Spleen (tissue), 7 donors: ENCODE results near the gene HSPB1.

ENCODE experiments used
- POLR2A ChIP-seq, 3 donors: fragments of 450-650 bp; IDR thresholded peaks; one replicate each; pipeline ENCODE4 v1.5.1; 2017; ENCODE audit warnings: antibody characterized with exemption in 3 of 3, mild to moderate bottlenecking in 1 of 3
- TF ChIP-seq, protein P1 (sequence below), 11 experiments: fragments of 200-600 bp in 7 of 11; fragments of 450-650 bp in 4 of 11; sonication (generic) in 4 of 11; IDR thresholded peaks in 8 of 11; conservative IDR thresholded peaks in 3 of 11; 1 replicate in 7 of 11; 2 replicates in 4 of 11; pipeline versions ENCODE4 v1.4.0 to v1.8.0; 2016 to 2021; ENCODE audit warnings: antibody characterized with exemption in 11 of 11, inconsistent platforms in 4 of 11, mild to moderate bottlenecking in 1 of 11
- donor health status: DM: no; HTN: no; CAD: no; lungs with moderate emphysema.
- donor health status: DM: no; HTN: no; CAD: no.
- donor health status: DM: no; HTN: no; CAD: no.

DNA sequence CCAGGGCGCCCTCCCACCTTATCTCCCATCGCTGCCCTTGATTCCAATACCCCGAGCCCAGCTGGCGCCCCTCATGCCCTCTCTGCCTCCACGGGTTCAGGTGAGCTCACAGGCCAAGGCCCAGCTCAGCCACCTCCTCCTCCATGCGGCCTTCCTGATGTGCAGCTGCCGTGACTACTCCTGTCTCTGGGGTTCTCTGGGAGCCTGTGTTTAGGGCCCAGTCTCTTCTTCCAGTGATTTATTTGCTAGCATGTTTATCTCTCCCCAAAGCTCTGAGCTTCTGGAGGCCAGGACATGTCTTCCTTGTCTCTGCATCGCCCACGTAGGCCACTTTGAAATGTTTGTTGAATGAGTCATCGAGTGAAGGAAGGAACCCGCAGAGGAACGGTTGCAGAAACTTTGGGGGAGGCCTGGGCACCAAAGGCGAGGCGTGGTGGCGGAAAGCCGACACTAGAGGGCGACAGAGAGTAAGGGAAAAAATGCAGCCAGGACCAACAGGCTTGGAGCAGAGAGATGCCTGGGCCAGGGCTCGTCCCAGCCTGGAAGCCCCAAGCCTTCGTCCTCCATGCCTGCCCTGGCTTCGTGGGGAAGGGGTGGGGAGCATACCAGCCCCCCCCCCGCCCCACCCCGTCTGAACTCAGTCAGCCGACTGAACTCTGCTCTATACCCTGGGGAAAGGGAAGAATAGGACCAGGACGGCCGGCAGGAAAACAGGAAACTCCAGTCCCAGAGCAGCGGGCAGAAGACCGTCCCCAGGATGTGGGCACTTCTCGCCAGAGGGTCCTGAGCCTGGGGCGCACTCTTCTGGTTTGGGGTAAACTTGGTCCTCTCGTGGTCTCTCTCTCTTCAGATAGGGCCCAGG, 10.9 kb upstream of the HSPB1 start:
- no peak for TF ChIP-seq POLR2A (IDR thresholded peaks at IDR 0.05)
- TF ChIP-seq, protein P1, sequence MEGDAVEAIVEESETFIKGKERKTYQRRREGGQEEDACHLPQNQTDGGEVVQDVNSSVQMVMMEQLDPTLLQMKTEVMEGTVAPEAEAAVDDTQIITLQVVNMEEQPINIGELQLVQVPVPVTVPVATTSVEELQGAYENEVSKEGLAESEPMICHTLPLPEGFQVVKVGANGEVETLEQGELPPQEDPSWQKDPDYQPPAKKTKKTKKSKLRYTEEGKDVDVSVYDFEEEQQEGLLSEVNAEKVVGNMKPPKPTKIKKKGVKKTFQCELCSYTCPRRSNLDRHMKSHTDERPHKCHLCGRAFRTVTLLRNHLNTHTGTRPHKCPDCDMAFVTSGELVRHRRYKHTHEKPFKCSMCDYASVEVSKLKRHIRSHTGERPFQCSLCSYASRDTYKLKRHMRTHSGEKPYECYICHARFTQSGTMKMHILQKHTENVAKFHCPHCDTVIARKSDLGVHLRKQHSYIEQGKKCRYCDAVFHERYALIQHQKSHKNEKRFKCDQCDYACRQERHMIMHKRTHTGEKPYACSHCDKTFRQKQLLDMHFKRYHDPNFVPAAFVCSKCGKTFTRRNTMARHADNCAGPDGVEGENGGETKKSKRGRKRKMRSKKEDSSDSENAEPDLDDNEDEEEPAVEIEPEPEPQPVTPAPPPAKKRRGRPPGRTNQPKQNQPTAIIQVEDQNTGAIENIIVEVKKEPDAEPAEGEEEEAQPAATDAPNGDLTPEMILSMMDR (IDR thresholded peaks at IDR 0.05 in 8 of 11, conservative IDR thresholded peaks at IDR 0.05 in 3 of 11): peak; percentile 96 to 99 (median 99)
